Cardiac septum (tissue), 1 donor: Measurements from ENCODE around the gene SETMAR. TPM values are rescaled to one million over a fixed set of nuclear protein-coding genes. Genes with fewer than 3 reads are reported as not detected.
"Not testable (repeated sequence)": the region's sequence is repeated elsewhere in the genome, so short reads cannot be mapped to it uniquely, and the experiment has no call there.

Experiments
- DNase-seq: peaks from one replicate; pipeline ENCODE4 v3.0.0-alpha.2; 2020; ENCODE audit warnings: low spot score
- intact Hi-C: fragments of 100-400 bp; cut with DNase I; formaldehyde crosslinking; loops from one replicate; pipeline ENCODE4 v1.14.0; 2022
- long read RNA-seq: library from polyadenylated mRNA; unstranded; transcript quantifications from one replicate; pipeline ENCODE4 v2.0.0, GENCODE V29; 2021
- total RNA-seq: library from RNA; stranded (reverse); fragmentation: NEBNext Ultra II Directional; extraction: Animal tissue kit (Norgen Biotek cat#: 25700); gene quantifications from one replicate; pipeline ENCODE4 v1.2.1, GENCODE V29; 2021
- donor health status: DM: no; HTN: no; CAD: no.

Gene SETMAR
- 15.8 TPM for total RNA-seq
- long read RNA-seq, partial matches to known transcripts, result 0 of 11 reads
- long read RNA-seq, other reads (novel, unspliced or antisense), result 8 of 11 reads

- DNase-seq, result peak; percentile 92
- intact Hi-C loops, result no loop called here
Observed at GRCh38 chr3:4303187-4304123, at the start of gene SETMAR. TSS of gene SETMAR (plus strand) at chr3:4303369. CDS start at chr3:4303371, 2 bp downstream.

GRCh38 chr3:4261406-4261805 is 41.8 kb upstream of the SETMAR start:
- DNase-seq, result no peak
- intact Hi-C loops, result no loop called here

- intact Hi-C loops, result no loop called here
- DNase-seq, result no peak
Observed at GRCh38 chr3:4264040-4264439, 39.1 kb upstream of the SETMAR start.

GRCh38 chr3:4270720-4271119 is 32.4 kb upstream of the SETMAR start:
- no peak for DNase-seq
- intact Hi-C loops, result no loop called here

- intact Hi-C loops, result no loop called here
- DNase-seq, result no peak
Observed at GRCh38 chr3:4271834-4272233, 31.3 kb upstream of the SETMAR start.

- intact Hi-C loops, result no loop called here
- DNase-seq, result no peak
Observed at GRCh38 chr3:4279516-4280105, 23.6 kb upstream of the SETMAR start.

GRCh38 chr3:4281991-4282390 is 21.2 kb upstream of the SETMAR start:
- no peak for DNase-seq
- intact Hi-C loops, result no loop called here

GRCh38 chr3:4284865-4285264 is 18.3 kb upstream of the SETMAR start:
- DNase-seq, result no peak
- intact Hi-C loops, result loop anchor here (5.0 kb wide), 1 partner anchor 228 kb away; no protein-coding TSS in a partner anchor

- DNase-seq, result no peak
- intact Hi-C loops, result loop anchor here (5.0 kb wide), 1 partner anchor 232 kb away; no protein-coding TSS in a partner anchor
Observed at GRCh38 chr3:4289044-4289443, 14.1 kb upstream of the SETMAR start.

GRCh38 chr3:4290272-4290893 is 12.8 kb upstream of the SETMAR start:
- DNase-seq, result no peak
- intact Hi-C loops, result loop anchor here (1.0 kb wide), 1 partner anchor 1090 kb away; no protein-coding TSS in a partner anchor

- intact Hi-C loops, result no loop called here
- DNase-seq, result no peak
Observed at GRCh38 chr3:4292301-4292700, 10.9 kb upstream of the SETMAR start.

- intact Hi-C loops, result no loop called here
- DNase-seq, result no peak
Observed at GRCh38 chr3:4294616-4295327, 8.4 kb upstream of the SETMAR start.

- intact Hi-C loops, DNase-seq: not testable (repeated sequence)
Observed at GRCh38 chr3:4296454-4296853, 6.7 kb upstream of the SETMAR start.

- intact Hi-C loops, result no loop called here
- no peak for DNase-seq
Observed at GRCh38 chr3:4297486-4297885, 5.7 kb upstream of the SETMAR start.

GRCh38 chr3:4302747-4303146 is 422 bp upstream of the SETMAR start:
- DNase-seq, result no peak
- intact Hi-C loops, result no loop called here

GRCh38 chr3:4305210-4305609 is 2.0 kb downstream of the SETMAR start:
- DNase-seq, intact Hi-C loops: not testable (repeated sequence)

- no peak for DNase-seq
- intact Hi-C loops, result no loop called here
Observed at GRCh38 chr3:4306091-4306490, 2.9 kb downstream of the SETMAR start.

GRCh38 chr3:4306860-4307259 is 3.7 kb downstream of the SETMAR start:
- intact Hi-C loops, result no loop called here
- no peak for DNase-seq

- DNase-seq, result no peak
- intact Hi-C loops, result no loop called here
Observed at GRCh38 chr3:4309491-4310128, 6.4 kb downstream of the SETMAR start.
